ENCODE measurements around the gene MBD3L2B.
"Not testable (repeated sequence)": the region's sequence is repeated elsewhere in the genome, so short reads cannot be mapped to it uniquely, and the experiment has no call there.

MBD3L2B gene

DNA sequence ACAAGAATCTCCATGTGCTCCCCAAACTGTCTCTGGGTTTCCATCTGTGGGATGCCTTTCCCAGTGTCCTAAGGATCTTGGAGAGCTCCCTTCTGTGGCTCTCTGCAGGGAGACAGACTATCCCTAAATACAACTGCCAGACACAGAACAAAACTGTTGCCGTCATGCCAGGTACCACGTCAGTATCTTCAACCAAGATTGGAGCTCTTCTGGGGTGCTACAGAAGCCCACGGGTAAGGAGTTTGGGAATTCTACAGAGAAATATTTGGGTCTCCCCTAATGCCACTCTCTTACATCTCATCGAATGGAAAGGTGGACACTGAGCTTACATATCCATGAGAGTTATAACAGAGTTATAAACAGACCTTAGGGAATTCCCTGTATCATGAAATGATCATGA, 42.1 kb upstream of the MBD3L2B start:
- no peak for DNase-seq (ENCODE audit: low spot score)
- TF ChIP-seq, protein P1, sequence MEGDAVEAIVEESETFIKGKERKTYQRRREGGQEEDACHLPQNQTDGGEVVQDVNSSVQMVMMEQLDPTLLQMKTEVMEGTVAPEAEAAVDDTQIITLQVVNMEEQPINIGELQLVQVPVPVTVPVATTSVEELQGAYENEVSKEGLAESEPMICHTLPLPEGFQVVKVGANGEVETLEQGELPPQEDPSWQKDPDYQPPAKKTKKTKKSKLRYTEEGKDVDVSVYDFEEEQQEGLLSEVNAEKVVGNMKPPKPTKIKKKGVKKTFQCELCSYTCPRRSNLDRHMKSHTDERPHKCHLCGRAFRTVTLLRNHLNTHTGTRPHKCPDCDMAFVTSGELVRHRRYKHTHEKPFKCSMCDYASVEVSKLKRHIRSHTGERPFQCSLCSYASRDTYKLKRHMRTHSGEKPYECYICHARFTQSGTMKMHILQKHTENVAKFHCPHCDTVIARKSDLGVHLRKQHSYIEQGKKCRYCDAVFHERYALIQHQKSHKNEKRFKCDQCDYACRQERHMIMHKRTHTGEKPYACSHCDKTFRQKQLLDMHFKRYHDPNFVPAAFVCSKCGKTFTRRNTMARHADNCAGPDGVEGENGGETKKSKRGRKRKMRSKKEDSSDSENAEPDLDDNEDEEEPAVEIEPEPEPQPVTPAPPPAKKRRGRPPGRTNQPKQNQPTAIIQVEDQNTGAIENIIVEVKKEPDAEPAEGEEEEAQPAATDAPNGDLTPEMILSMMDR (IDR thresholded peaks at IDR 0.05; ENCODE audit: borderline replicate concordance, control extremely low read depth, extremely low read depth, insufficient read depth, missing control alignments): no peak
- in situ Hi-C loops (cut with MboI; ENCODE audit: low sequenced_read_pairs, unreplicated experiment): no loop called here

DNA sequence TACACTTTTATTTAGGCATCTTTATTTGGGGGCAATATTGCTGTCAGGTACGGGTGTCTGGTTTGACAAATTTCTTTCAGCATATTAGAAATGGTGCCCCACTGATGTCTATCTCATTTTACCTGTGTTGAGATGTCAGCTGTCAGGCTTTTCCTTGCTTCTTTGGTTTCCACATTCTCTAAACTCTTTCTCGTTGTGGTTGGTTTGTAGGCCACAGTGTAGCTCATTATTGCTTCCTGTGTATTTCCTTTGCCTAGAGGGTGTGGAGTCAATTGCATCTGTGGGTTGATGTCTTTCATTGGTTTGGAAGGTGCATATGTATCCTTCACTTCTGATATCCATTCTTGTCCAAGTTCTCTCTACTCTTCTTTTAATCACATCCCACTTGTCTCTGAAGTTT, 38.7 kb upstream of the MBD3L2B start:
- DNase-seq (ENCODE audit: low spot score); in situ Hi-C loops (cut with MboI; ENCODE audit: low sequenced_read_pairs, unreplicated experiment): not testable (repeated sequence)

DNA sequence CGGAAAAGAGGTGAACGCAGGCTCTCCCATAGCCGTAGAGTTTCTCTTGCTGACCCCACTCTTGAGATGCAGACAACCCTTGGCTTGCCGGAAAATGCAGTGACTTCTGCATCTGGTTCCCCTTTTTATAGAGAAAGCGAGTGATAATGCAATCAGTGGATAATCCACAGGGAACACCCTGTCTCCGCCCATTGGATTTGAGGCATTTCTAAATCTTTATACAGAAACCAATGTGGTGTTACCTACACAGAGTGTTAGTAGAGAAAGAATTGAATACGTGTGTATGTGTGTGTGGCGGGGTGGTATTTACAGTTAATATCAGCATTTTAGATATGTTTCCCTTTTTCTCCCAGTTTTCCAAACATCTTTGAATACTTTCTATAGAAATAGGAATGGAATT, 37.3 kb upstream of the MBD3L2B start, which contains the start of gene MBD3L3:
Gene MBD3L3 (minus strand): TSS at position 101 of the 400 bp plus-strand sequence. CDS start 71 bp downstream, at position 30.
- DNase-seq (ENCODE audit: low spot score); in situ Hi-C loops (cut with MboI; ENCODE audit: low sequenced_read_pairs, unreplicated experiment): not testable (repeated sequence)

DNA sequence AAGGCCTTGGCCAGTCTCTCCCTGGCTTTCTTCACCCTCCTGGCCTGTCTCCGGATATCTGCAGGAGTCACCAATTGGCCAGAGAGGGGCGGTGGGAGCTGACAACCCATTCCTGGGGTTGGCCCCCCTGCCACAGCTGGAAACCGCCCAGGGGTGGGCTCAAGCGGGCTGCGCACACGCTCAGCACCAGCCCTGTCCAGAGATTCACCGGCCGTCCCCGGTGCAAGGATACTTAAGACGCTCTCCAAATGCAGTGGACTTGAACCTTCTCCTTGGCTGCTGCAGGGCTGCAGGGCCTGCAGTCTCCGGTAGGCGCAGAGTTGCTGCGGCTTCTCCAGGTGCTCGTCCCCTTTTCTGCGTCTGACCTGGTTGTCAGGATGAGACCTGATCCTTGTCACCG, 35.1 kb upstream of the MBD3L2B start:
- DNase-seq (ENCODE audit: low spot score); in situ Hi-C loops (cut with MboI; ENCODE audit: low sequenced_read_pairs, unreplicated experiment): not testable (repeated sequence)

DNA sequence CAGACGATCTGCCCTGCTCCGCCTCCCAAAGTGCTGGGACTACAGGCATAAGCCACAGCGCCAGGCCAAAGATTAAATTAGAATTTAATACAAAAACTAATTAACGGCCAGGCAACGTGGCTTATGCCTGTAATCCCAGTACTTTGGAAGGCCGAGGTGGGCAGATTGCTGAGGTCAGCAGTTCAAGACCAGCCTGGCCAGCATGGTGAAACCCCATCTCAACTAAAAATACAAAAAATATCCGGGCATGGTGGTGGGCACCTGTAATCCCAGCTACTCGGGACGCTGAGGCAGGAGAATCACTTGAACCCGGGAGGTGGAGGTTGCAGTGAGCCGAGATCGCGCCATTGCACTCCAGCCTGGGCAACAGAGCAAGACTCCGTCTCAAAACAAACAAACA, 34.4 kb upstream of the MBD3L2B start:
- in situ Hi-C loops (cut with MboI; ENCODE audit: low sequenced_read_pairs, unreplicated experiment); DNase-seq (ENCODE audit: low spot score): not testable (repeated sequence)

DNA sequence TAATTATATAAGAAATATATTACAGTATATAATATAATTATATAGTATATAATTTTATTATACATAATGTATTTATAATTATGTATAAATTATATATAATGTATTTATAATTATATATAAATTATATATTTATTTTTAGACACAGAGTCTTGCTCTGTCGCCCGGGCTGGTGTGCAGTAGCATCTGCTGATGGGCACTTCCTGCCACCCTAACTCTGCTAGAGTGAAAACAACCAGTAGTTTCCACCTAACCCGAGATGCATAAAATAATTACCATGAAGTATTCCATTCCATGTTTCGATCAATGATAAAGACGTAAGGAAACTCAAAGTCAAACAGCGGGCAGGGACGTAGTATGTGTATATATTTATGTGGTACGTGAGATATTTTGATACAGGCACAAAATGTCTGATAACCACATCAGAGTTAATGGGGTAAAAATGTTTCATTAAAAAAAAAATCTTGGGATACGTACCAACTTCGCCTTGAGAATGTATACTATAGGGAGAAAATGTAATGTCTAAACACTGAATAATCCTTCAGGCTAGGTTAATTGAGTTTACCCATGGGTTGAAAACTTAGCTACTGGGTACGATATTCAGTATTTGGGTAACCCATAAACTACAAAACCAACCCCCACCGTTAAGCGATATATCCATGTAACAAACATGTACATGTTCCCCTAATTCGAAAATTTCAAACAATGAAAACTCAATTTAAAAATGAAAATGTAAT, 33.6 kb upstream of the MBD3L2B start:
- in situ Hi-C loops (cut with MboI; ENCODE audit: low sequenced_read_pairs, unreplicated experiment): not testable (repeated sequence)

DNA sequence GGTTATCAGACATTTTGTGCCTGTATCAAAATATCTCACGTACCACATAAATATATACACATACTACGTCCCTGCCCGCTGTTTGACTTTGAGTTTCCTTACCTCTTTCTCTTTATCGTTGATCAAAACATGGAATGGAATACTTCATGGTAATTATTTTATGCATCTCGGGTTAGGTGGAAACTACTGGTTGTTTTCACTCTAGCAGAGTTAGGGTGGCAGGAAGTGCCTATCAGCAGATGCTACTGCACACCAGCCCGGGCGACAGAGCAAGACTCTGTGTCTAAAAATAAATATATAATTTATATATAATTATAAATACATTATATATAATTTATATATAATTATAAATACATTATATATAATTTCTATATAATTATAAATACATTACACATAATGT, 31.7 kb upstream of the MBD3L2B start:
- in situ Hi-C loops (cut with MboI; ENCODE audit: low sequenced_read_pairs, unreplicated experiment); DNase-seq (ENCODE audit: low spot score): not testable (repeated sequence)

More for the DNA sequence above, 33.6 kb upstream of the MBD3L2B start:
- DNase-seq (ENCODE audit: low spot score): not testable (repeated sequence)

DNA sequence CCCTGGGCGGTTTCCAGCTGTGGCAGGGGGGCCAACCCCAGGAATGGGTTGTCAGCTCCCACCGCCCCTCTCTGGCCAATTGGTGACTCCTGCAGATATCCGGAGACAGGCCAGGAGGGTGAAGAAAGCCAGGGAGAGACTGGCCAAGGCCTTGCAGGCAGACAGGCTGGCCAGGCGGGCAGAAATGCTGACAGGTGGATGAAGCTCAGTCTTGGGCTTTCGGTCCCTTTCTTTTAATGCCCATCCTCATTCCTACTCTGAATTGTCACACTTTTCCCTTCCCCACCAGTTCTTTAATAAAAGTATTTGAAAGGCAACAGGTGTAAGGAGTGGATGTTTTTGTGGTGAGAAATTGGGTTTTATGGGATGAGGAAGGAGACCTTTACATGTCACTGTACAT, 30.2 kb upstream of the MBD3L2B start:
- DNase-seq (ENCODE audit: low spot score); in situ Hi-C loops (cut with MboI; ENCODE audit: low sequenced_read_pairs, unreplicated experiment): not testable (repeated sequence)

DNA sequence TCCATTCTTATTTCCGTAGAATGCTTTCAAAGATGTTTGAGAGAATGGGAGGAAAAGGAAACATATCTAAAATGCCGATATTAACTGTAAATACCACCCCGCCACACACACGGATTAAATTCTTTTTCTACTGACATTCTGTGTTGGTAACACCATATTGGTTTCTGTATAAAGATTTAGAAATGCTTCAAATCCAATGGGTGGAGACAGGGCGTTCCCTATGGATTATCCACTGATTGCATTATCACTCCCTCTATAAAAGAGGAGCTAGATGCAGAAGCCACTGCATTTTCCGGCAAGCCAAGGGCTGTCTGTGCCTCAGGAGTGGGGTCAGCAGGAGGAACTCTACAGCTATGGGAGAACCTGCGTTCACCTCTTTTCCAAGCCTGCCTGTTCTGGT, 27.8 kb upstream of the MBD3L2B start, which contains the start of gene MBD3L2:
Gene MBD3L2 (plus strand): TSS at position 301 of the 400 bp plus-strand sequence. CDS start 53 bp downstream, at position 354.
- DNase-seq (ENCODE audit: low spot score); in situ Hi-C loops (cut with MboI; ENCODE audit: low sequenced_read_pairs, unreplicated experiment): not testable (repeated sequence)

DNA sequence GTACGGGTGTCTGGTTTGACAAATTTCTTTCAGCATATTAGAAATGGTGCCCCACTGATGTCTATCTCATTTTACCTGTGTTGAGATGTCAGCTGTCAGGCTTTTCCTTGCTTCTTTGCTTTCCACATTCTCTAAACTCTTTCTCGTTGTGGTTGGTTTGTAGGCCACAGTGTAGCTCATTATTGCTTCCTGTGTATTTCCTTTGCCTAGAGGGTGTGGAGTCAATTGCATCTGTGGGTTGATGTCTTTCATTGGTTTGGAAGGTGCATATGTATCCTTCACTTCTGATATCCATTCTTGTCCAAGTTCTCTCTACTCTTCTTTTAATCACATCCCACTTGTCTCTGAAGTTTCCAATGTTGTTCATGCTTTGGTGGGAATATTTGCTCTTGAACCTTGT, 20.3 kb upstream of the MBD3L2B start:
- DNase-seq (ENCODE audit: low spot score); in situ Hi-C loops (cut with MboI; ENCODE audit: low sequenced_read_pairs, unreplicated experiment): not testable (repeated sequence)

DNA sequence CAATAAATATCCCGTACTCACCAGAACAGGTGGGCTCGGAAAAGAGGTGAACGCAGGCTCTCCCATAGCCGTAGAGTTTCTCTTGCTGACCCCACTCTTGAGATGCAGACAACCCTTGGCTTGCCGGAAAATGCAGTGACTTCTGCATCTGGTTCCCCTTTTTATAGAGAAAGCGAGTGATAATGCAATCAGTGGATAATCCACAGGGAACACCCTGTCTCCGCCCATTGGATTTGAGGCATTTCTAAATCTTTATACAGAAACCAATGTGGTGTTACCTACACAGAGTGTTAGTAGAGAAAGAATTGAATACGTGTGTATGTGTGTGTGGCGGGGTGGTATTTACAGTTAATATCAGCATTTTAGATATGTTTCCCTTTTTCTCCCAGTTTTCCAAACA, 18.8 kb upstream of the MBD3L2B start, which contains the start of gene MBD3L4:
Gene MBD3L4 (minus strand): TSS at position 101 of the 400 bp plus-strand sequence. CDS start 35 bp downstream, at position 66.
- in situ Hi-C loops (cut with MboI; ENCODE audit: low sequenced_read_pairs, unreplicated experiment); DNase-seq (ENCODE audit: low spot score): not testable (repeated sequence)

DNA sequence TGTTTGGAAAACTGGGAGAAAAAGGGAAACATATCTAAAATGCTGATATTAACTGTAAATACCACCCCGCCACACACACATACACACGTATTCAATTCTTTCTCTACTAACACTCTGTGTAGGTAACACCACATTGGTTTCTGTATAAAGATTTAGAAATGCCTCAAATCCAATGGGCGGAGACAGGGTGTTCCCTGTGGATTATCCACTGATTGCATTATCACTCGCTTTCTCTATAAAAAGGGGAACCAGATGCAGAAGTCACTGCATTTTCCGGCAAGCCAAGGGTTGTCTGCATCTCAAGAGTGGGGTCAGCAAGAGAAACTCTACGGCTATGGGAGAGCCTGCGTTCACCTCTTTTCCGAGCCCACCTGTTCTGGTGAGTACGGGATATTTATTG, 9.0 kb upstream of the MBD3L2B start, which contains the start of gene MBD3L5:
Gene MBD3L5 (plus strand): TSS at position 301 of the 400 bp plus-strand sequence. CDS start 34 bp downstream, at position 335.
- in situ Hi-C loops (cut with MboI; ENCODE audit: low sequenced_read_pairs, unreplicated experiment); DNase-seq (ENCODE audit: low spot score): not testable (repeated sequence)

DNA sequence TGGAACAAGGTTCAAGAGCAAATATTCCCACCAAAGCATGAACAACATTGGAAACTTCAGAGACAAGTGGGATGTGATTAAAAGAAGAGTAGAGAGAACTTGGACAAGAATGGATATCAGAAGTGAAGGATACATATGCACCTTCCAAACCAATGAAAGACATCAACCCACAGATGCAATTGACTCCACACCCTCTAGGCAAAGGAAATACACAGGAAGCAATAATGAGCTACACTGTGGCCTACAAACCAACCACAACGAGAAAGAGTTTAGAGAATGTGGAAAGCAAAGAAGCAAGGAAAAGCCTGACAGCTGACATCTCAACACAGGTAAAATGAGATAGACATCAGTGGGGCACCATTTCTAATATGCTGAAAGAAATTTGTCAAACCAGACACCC, 7.6 kb upstream of the MBD3L2B start:
- in situ Hi-C loops (cut with MboI; ENCODE audit: low sequenced_read_pairs, unreplicated experiment); DNase-seq (ENCODE audit: low spot score): not testable (repeated sequence)

Data from GM13976 (cell line).